Measurements from ENCODE around the gene PDZRN3. TPM values are rescaled to one million over a fixed set of nuclear protein-coding genes. Genes with fewer than 3 reads are reported as not detected.

PDZRN3 gene
- total RNA-seq, 1 experiment from 2014 or later = 12.5 TPM

GRCh38 chr3:73555076-73555475, 69.7 kb downstream of the PDZRN3 start:
- Mint-ChIP-seq H3K36me3 (ENCODE audit: insufficient read depth, unreplicated experiment) (no peaks in the 10 kb centered on the region), H3K4me3 (ENCODE audit: unreplicated experiment) (no peak overlapping the region), H3K27ac (ENCODE audit: unreplicated experiment) (no peak overlapping the region), H3K4me1 (ENCODE audit: low read depth, unreplicated experiment) (peaks cover 6% of the 10 kb centered on the region), H3K27me3 (ENCODE audit: insufficient read depth, unreplicated experiment) (no peaks in the 10 kb centered on the region), H3K9me3 (ENCODE audit: unreplicated experiment) (no peaks in the 10 kb centered on the region)
- H3K27me3 ChIP-seq (replicated peaks; ENCODE audit: control insufficient read depth, insufficient read depth, low read length) = no peaks in the 10 kb centered on the region
- peaks cover 18% of the 10 kb centered on the region for H3K4me1 ChIP-seq
- intact Hi-C loops (cut with micrococcal nuclease; ENCODE audit: unreplicated experiment) = no loop called here
- H3K4me3 ChIP-seq (ENCODE audit: low read depth, low read length) = no peak overlapping the region
- no TSS peak for BruUV-seq (replicated peaks)
- CTCF ChIA-PET = no interaction called here
- H3K36me3 ChIP-seq (ENCODE audit: control insufficient read depth, insufficient read depth, low read length) = no peaks in the 10 kb centered on the region
- no peaks in the 10 kb centered on the region for H3K9me3 ChIP-seq
- POLR2A ChIA-PET = no interaction called here
- no peak for DNase-seq
- no peak for TF ChIP-seq CTCF (IDR thresholded peaks at IDR 0.05; ENCODE audit: insufficient read depth in 1 of 2, low read depth in 1 of 2, low read length in 1 of 2, severe bottlenecking in 1 of 2, unreplicated experiment in 1 of 2)

DNA sequence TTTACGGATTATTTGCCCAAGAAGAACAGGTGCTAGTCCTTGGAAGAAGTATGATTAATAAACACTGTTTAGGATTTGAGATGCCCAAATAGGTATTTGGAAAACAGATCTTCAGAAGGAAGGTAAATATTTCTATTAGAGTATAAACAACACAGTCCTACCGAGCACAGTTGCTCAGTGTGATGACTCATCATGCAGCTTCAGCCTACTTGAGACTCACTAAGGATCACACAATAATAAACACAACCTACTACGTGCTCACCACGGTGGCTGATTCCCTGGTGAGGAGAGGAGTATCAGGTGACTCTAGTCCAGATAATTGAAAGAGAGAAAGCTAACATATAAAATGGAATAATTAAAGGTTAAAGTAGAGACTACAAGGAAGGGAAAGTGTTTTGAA, 72.0 kb downstream of the PDZRN3 start:
- peaks cover 21% of the 10 kb centered on the region for H3K4me1 ChIP-seq
- H3K9me3 ChIP-seq = no peaks in the 10 kb centered on the region
- no peaks in the 10 kb centered on the region for H3K36me3 Mint-ChIP-seq (ENCODE audit: insufficient read depth, unreplicated experiment)
- H3K4me3 ChIP-seq (ENCODE audit: low read depth, low read length) = no peak overlapping the region
- POLR2A ChIA-PET = no interaction called here
- no peaks in the 10 kb centered on the region for H3K27me3 Mint-ChIP-seq (ENCODE audit: insufficient read depth, unreplicated experiment)
- H3K36me3 ChIP-seq (ENCODE audit: control insufficient read depth, insufficient read depth, low read length) = no peaks in the 10 kb centered on the region
- no peak overlapping the region for H3K4me3 Mint-ChIP-seq (ENCODE audit: unreplicated experiment)
- CTCF ChIA-PET = no interaction called here
- H3K27ac Mint-ChIP-seq (ENCODE audit: unreplicated experiment) = no peak overlapping the region
- no TSS peak for BruUV-seq (replicated peaks)
- no peak for DNase-seq
- H3K27me3 ChIP-seq (replicated peaks; ENCODE audit: control insufficient read depth, insufficient read depth, low read length) = no peaks in the 10 kb centered on the region
- H3K4me1 Mint-ChIP-seq (ENCODE audit: low read depth, unreplicated experiment) = peaks cover 14% of the 10 kb centered on the region
- H3K9me3 Mint-ChIP-seq (ENCODE audit: unreplicated experiment) = no peaks in the 10 kb centered on the region
- intact Hi-C loops (cut with micrococcal nuclease; ENCODE audit: unreplicated experiment) = no loop called here
- no peak for TF ChIP-seq CTCF (IDR thresholded peaks at IDR 0.05; ENCODE audit: insufficient read depth in 1 of 2, low read depth in 1 of 2, low read length in 1 of 2, severe bottlenecking in 1 of 2, unreplicated experiment in 1 of 2)

DNA sequence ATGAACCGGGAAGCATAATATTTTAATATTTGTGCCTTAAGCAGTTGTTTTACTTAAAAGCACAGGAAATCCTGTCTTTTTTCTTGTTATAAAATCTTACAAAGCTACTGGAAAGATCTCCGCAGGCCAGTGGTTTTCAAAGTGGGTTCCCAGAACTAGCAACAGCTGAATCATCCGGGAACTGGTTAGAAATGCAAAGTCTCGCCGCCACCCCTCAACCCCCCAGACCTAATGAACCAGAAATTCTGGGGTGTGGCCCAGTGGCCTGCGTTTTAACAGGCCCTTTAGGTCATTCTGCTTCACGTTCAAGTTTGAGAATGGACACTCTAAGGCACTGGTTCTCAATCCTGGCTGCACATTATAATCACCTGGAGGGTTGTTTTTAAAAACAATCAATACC, 74.7 kb downstream of the PDZRN3 start:
- intact Hi-C loops (cut with micrococcal nuclease; ENCODE audit: unreplicated experiment) = no loop called here
- Histone ChIP-seq H3K4me1 (peaks cover 25% of the 10 kb centered on the region), H3K27me3 (replicated peaks; ENCODE audit: control insufficient read depth, insufficient read depth, low read length) (no peaks in the 10 kb centered on the region), H3K9me3 (no peaks in the 10 kb centered on the region), H3K4me3 (ENCODE audit: low read depth, low read length) (no peak overlapping the region), H3K36me3 (ENCODE audit: control insufficient read depth, insufficient read depth, low read length) (no peaks in the 10 kb centered on the region)
- Mint-ChIP-seq H3K27me3 (ENCODE audit: insufficient read depth, unreplicated experiment) (no peaks in the 10 kb centered on the region), H3K36me3 (ENCODE audit: insufficient read depth, unreplicated experiment) (no peaks in the 10 kb centered on the region), H3K4me1 (ENCODE audit: low read depth, unreplicated experiment) (peaks cover 18% of the 10 kb centered on the region), H3K9me3 (ENCODE audit: unreplicated experiment) (no peaks in the 10 kb centered on the region), H3K27ac (ENCODE audit: unreplicated experiment) (no peak overlapping the region), H3K4me3 (ENCODE audit: unreplicated experiment) (no peak overlapping the region)
- CTCF ChIA-PET = no interaction called here
- no peak for TF ChIP-seq CTCF (IDR thresholded peaks at IDR 0.05; ENCODE audit: insufficient read depth in 1 of 2, low read depth in 1 of 2, low read length in 1 of 2, severe bottlenecking in 1 of 2, unreplicated experiment in 1 of 2)
- POLR2A ChIA-PET = no interaction called here
- no TSS peak for BruUV-seq (replicated peaks)
- DNase-seq = no peak
